GM19099 (cell line): ENCODE results near the gene ARHGEF10L.

ENCODE experiments used
- POLR2A ChIP-seq: IDR thresholded peaks from 3 replicates; pipeline ENCODE4 v1.6.1; 2011; ENCODE audit warnings: low read depth; ENCODE audit not compliant: insufficient read length; ENCODE audit errors: extremely low read depth

The ARHGEF10L gene

DNA sequence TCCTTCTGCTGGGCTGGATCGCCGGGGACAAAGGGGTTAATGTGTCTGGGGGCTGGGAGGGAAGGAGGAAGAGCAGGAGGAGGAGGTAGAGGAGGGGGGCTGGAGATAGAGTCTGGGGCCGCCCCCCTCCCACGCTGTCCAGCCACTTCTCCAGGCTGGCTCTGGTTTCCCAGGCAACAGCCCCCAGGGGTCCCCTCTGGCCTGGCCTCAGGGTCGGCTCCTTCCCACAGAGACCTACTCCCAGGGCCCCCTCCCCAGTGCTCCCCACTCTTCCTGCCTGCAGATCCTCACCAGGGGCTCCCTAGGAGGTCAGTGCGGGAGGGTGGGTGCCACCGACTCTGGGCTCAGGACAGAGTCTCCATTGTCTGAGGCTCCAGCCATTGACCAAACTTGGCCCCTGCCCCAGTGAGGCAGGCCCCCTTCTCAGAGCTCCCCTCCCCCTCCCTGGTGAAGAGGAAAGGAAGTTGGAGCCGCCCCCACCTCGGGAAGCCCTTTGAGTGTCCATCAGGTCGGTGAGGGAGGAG is 34.1 kb downstream of the ARHGEF10L start:
- no peak for TF ChIP-seq POLR2A

DNA sequence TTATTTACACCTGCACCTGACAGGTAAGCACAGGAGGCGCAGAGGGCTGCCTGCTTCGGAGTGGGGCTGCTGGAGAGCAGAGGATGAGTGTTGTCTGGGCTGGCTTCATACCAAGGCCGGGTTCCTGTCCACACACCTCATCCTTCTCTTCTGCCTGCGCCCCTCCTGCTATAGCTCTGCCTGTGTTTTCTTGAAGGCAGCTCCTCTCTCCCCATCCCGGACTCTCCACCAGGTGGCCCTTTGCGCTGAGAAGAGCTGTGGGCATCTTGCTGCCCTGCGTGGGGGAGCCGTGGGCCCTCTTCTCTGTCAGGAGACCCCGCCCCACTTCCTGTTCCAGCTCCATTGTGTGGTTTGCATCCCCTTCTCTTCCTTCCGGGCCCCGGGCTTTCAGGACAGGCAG is 35.0 kb downstream of the ARHGEF10L start:
- TF ChIP-seq POLR2A = no peak

DNA sequence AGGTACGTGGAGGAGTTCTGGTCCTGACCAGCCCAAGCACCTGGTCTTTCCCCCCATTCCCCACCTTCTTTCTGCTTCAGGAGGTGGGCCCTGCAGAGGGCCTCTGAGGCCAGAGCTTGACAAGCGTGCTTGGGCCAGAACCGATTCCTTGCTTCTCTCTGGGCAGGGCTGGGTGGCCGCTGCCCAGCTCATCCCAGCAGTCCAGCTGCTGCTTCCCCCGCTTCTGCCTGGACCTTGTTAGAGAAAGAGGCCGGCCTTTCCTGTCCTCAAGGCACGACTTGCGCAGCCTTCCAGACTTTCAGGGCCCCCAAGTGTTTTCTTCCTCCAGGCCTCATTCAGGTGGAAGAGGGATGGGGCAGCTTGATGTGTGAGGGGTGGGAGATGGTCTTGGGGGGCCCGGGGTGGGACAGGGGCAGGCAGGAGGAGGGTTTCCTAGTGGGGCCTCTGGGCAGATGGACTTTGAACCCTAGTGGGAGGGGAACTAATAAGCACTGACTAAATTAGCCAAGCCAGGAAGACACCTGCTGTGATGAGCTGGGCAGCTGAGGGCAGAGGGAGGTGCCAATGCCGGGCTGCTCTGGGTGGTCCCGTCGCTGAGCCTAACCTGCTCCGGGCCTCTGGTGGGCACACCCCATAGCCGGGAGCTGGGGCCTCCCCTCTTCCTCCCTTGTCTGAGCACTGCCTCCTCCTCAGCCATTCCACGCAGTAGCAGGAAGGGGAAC is 36.5 kb downstream of the ARHGEF10L start:
- TF ChIP-seq POLR2A = no peak

DNA sequence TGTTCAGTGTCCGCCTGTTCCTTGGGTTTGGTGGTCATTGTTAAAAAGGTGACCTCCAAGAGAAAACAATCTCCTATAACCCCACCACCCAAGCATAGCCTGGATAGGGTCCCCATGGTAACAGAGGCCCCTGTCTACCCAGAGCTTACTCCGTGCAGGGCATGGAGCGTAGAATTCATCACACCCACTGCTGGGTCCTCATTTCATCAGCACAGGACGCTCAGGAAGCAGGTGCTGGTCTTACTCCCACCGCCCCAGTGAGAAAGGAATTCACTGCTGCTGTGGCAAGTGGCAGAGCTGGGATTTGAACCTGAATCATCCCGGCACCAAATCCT is 37.0 kb downstream of the ARHGEF10L start:
- TF ChIP-seq POLR2A = no peak

DNA sequence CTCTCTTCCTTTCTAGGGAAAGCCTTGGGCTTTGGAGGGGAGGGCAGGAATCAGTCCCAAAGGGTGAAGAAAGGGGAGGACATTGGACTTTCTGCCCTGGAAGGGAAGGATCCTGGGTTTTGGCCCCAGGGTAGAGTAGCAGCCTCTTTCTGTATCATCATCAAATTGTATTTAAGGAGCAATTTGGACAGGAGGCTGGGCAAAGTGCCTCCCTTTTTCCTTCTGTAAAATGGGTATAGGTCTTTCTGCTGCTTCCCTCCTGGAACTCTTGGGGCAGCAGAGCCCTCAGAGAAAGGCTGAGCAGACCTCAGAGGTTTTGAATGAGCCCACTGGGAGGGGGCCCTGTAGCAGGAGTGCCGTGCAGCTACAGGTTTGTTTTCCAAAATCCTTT is 38.4 kb downstream of the ARHGEF10L start:
- no peak for TF ChIP-seq POLR2A

DNA sequence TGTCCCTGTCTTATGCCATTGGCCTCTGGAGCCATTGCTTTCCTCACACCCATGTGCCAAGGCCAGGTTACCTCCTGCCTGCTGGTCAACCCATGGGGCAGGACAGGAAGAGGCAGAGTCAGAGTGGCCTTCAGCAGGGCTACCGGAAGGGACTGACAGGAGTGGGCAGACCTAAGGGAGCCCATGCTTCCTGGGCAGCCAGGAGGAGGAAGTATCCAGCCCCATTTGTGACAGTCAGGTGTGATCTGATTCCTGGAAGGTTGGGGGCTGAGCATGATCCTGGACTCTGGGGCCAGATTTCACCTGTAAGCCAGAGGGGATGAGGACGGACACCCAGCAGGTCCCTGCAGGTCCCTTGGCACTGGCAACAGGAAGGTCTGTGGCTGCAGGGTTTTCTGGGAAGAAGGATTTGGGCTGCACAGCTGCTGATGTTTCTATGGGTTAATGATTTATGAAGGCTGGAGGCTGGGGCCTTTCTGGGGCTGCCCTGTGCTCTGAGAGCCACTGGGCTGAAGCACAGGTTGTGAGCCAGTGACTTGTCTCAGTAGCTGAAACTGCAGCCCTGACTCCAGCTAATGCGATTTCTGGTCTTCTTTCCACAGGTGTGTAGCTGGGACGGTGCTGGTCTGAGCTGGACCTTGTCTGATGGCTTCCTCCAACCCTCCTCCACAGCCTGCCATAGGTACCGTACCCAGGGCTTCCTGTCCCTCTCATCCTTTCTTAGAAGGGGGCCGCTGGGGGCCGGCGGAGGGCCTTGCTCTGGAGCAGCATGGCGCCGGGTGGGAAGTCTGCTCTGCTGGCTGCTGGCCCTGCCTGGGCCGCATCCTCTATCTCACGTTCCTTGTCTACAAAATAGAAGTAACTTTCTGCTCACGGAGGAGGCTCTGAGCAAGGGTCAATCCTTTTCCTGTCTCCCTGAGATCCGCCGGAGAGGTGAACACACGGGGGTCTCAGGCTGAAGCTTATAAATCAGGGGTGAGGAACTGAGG is 40.7 kb downstream of the ARHGEF10L start:
- TF ChIP-seq POLR2A = no peak

DNA sequence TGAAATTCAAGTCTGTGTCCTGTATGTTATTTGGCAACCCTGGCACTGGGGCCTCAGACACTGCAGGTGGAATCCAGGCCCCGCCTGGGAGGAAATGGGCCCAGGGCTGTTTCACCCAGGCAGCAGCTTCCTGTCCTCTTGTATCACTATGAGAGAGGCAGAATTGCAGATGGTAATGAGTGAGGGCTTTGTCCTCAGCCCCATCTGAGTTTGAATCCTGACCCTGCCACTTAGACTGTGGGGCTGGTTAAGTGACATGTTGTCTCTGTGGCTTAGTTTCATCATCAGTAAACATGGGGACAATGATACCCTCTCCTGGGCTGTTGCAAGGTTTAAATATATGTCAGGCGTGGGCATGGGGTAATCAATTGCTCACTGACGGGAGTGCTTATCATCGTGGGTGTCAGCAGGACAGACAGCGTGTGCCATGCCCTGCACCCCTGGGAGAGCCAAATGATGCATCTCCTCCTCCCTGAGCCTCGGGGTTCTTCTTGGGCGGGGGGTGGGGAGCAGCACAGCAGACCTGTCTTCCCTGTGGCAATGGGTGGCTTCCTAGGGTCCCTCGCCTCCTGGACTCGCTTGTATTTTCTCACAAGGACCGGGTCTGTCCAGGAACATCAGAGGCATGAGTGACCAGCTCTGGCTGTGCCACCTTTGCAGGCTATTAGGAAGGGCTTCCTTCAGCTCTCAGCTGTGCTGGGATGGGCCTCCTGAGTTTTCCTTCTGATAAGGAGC is 42.1 kb downstream of the ARHGEF10L start:
- no peak for TF ChIP-seq POLR2A

DNA sequence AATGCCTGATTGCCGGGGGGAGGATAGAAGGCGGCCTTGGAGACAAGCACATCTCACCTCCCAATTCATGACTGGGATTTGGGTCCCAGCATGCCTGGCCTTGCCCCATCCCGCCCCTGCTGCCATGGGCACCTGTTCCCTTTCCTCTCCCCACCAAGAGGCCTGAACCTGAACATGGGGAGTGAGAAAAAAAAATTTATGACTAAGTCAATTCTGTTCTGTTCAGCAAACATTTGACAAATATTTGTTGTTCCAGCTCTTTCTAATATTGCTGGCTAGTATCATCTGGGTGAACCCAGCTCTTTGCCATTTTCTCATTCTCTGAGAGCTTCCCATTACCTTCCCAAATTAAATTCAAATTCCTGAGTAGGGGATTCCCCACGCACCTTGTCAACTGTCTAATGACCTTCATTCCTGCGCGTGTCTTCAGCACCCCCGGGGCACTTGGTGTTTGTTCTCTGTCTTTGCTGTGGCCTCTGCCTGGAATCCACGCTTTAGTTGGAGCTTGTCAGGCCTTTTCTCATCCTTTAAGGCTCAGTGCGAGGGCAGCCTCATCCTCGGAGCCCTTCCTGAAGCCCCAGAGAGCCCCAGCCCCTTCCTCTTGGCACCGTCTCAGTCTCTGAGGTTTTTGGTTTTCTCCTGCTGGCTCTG is 42.8 kb downstream of the ARHGEF10L start:
- no peak for TF ChIP-seq POLR2A

DNA sequence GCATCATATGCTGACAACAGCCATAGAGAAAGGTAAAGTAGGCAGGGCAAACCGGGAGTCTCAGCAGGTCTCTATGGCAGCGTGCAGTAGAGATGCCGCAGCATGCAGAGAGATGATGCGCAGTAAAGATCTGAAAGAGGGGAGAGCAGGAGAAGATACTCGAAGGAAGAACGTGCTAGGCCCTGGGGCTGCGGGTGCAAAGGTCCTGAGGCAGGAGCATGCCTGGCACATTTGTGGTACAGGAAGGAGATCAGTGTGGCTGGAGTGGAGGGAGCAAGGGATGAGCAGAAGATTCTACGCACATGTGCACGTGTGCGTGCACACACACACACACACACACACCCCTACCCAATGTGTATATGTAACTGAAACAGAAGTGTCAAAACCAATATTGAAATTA is 45.0 kb downstream of the ARHGEF10L start:
- no peak for TF ChIP-seq POLR2A

DNA sequence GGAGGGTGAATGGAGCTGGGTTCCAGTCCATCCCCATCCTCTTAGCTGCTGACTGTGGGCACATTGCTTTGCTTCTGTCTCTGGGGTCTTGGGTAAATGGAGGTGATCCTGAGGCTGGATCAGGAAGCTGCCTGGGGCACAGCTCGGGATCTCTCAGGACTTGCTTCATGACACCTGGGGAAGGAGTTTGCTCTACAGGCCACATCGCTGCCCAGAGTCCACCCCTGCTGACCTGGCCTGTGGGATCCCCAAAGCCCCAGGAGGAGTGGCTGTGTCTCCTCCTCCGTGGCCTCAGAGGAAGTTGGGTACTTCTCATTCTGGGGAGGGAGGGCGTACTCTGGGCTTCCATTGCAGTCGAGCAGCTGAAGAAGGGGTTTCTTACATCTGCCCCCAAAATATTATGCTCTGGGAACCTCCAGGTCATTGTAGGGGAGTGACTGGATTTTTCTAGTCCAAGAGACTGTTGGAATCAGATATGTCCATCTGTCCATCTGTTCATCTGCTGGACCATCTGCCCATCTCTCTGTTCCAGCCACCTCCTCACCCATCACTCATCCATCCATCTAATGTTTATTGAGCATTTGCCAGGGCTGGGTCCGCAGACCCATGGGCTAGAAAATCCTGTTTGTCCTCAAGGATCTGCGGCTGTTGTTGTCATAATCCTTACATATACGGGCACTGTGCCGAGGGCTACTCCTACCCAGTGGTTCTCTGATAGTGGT is 45.9 kb downstream of the ARHGEF10L start:
- no peak for TF ChIP-seq POLR2A

DNA sequence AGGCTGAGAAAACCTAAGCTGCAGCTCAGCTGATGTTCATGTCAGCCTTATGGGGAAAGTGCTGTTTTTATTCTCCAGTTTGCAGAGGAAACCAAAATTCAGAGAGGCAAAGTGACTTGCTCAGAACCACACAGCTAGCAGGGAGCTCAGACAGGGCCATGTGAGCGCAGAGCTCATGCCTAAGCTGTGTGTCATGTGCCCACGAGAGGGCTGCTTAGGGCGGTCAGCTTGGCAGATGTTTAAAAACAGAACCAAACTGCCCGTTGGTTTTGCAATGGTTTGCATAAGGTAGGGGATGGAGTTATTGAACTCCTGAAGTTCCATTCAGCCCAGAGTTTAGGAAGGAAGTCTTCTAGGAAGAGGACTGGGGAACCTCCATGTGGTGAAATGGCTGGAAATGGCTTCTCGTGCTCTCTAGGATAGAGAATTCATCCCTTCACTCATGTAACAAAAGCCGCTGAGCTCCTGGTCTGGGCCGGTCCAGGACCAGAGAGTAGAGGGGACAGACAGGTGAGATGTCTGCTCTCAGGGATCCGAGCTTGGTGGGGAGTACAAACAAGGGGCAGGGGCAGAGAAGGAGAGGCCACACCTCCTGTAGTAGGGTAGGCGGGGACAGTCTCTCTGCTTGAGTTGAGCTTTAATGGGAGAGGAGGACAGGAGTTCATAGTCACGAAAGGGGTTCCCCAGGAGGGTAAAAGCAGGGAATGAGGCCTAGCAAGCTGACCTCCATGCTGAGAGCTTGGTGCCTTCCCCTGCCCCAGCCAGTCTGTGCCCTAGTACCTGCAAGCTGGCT is 46.9 kb downstream of the ARHGEF10L start:
- TF ChIP-seq POLR2A = no peak

DNA sequence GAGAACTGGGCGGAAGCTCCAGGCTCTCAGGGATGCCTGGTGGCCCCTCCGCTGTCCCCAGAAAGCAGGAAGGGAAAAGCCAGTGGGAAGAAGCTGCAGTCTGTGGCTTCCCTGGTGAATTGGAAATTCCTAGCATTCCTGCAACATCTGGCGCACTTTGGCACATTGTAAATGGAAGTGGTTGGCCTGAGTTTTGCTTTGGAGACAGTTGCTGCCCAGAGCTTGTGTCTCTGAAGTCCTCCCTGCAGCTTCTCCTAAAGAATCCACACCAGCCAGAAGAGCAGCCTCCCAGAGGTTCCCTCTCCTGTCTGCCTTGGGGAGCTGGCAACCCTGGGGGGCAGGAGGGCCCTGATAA is 48.2 kb downstream of the ARHGEF10L start:
- TF ChIP-seq POLR2A = no peak
